Mesendoderm (in vitro differentiated cells): ENCODE results near the gene C10orf105.

ENCODE experiments used
- DNase-seq: peaks from one replicate; pipeline ENCODE4 v3.0.0; 2013
- H2AK5ac ChIP-seq: 2 replicates; pipeline ENCODE4 v1.6.1; 2013; ENCODE audit warnings: low read length, inconsistent platforms
- H2BK120ac ChIP-seq: 2 replicates; pipeline ENCODE4 v1.6.1; 2013; ENCODE audit warnings: low read depth, mild to moderate bottlenecking, low read length, moderate library complexity, mixed read lengths
- H2BK15ac ChIP-seq: replicated peaks from 2 replicates; pipeline ENCODE4 v1.6.1; 2013; ENCODE audit warnings: low read depth, mild to moderate bottlenecking, moderate library complexity
- H2BK5ac ChIP-seq: 2 replicates; pipeline ENCODE4 v1.6.1; 2013; ENCODE audit warnings: low read length, inconsistent platforms
- H3K18ac ChIP-seq: 2 replicates; pipeline ENCODE4 v1.6.1; 2013; ENCODE audit warnings: mild to moderate bottlenecking, low read length, mixed read lengths
- H3K23ac ChIP-seq: one replicate; pipeline ENCODE4 v1.6.1; 2013; ENCODE audit warnings: low read length
- H3K27ac ChIP-seq: 2 replicates; pipeline ENCODE4 v1.5.1; 2013; ENCODE audit warnings: low read depth, mild to moderate bottlenecking, inconsistent platforms, low read length, moderate library complexity
- H3K27me3 ChIP-seq: 2 replicates; pipeline ENCODE4 v1.6.1; 2013; ENCODE audit warnings: low read length, control low read depth, mild to moderate bottlenecking, inconsistent platforms; ENCODE audit not compliant: insufficient read depth, poor library complexity
- H3K36me3 ChIP-seq: 2 replicates; pipeline ENCODE4 v1.6.1; 2013; ENCODE audit warnings: low read length, inconsistent platforms; ENCODE audit not compliant: control insufficient read depth, insufficient read depth
- H3K4ac ChIP-seq: one replicate; pipeline ENCODE4 v1.6.1; 2013; ENCODE audit warnings: low read depth, mild to moderate bottlenecking, low read length, moderate library complexity
- H3K4me1 ChIP-seq: 2 replicates; pipeline ENCODE4 v1.6.1; 2013; ENCODE audit warnings: low read depth, low read length, inconsistent platforms; ENCODE audit not compliant: control insufficient read depth
- H3K4me2 ChIP-seq: 2 replicates; pipeline ENCODE4 v1.6.1; 2013; ENCODE audit warnings: low read length
- H3K4me3 ChIP-seq: 2 replicates; pipeline ENCODE4 v1.5.1; 2013; ENCODE audit warnings: mild to moderate bottlenecking, low read length
- H3K56ac ChIP-seq: one replicate; pipeline ENCODE4 v1.6.1; 2013; ENCODE audit warnings: low read length
- H3K79me1 ChIP-seq: 2 replicates; pipeline ENCODE4 v1.6.1; 2013; ENCODE audit warnings: low read length, inconsistent platforms
- H3K79me2 ChIP-seq: 2 replicates; pipeline ENCODE4 v1.6.1; 2013; ENCODE audit warnings: mild to moderate bottlenecking, low read length; ENCODE audit not compliant: control insufficient read depth, insufficient read depth
- H3K9ac ChIP-seq: 2 replicates; pipeline ENCODE4 v1.6.1; 2013; ENCODE audit warnings: low read length, inconsistent platforms
- H4K5ac ChIP-seq: one replicate; pipeline ENCODE4 v1.6.1; 2013; ENCODE audit warnings: low read length
- H4K8ac ChIP-seq: one replicate; pipeline ENCODE4 v1.6.1; 2013; ENCODE audit warnings: low read depth, mild to moderate bottlenecking, control low read depth, low read length, moderate library complexity
- WGBS: extraction: QIAGEN DNeasy Blood & Tissue Kit; methylation state at CpG from one replicate; pipeline ENCODE4 v1.1.7; 2013; ENCODE audit warnings: low lambda C conversion rate, missing lambda C conversion rate; ENCODE audit not compliant: insufficient coverage; ENCODE audit errors: extremely low coverage; 5-methylcytosine and 5-hydroxymethylcytosine counted together

The C10orf105 gene

GRCh38 chr10:71744897-71745663, 25.5 kb upstream of the C10orf105 start:
- Histone ChIP-seq H4K5ac (no peak overlapping the region), H3K36me3 (no peaks in the 10 kb centered on the region), H3K79me2 (no peaks in the 10 kb centered on the region), H3K79me1 (no peaks in the 10 kb centered on the region), H2BK5ac (no peak overlapping the region), H3K4me2 (no peak overlapping the region), H3K4me3 (no peak overlapping the region), H3K9ac (no peak overlapping the region), H3K4me1 (no peaks in the 10 kb centered on the region), H2BK15ac (no peak overlapping the region), H2BK120ac (no peak overlapping the region), H4K8ac (no peak overlapping the region), H2AK5ac (no peak overlapping the region), H3K56ac (no peak overlapping the region), H3K27me3 (no peaks in the 10 kb centered on the region), H3K18ac (no peak overlapping the region), H3K27ac (no peak overlapping the region), H3K4ac (no peak overlapping the region), H3K23ac (no peak overlapping the region)
- WGBS = no CpG with 5 or more reads among the region's 8 CpGs
- no peak for DNase-seq

GRCh38 chr10:71743866-71744265, 24.3 kb upstream of the C10orf105 start:
- no CpG with 5 or more reads among the region's 1 CpG for WGBS
- Histone ChIP-seq H2BK5ac (no peak overlapping the region), H2AK5ac (no peak overlapping the region), H3K56ac (no peak overlapping the region), H2BK120ac (no peak overlapping the region), H3K9ac (no peak overlapping the region), H2BK15ac (no peak overlapping the region), H3K79me2 (no peaks in the 10 kb centered on the region), H3K79me1 (no peaks in the 10 kb centered on the region), H4K8ac (no peak overlapping the region), H4K5ac (no peak overlapping the region), H3K4ac (no peak overlapping the region), H3K23ac (no peak overlapping the region), H3K4me1 (no peaks in the 10 kb centered on the region), H3K18ac (no peak overlapping the region), H3K4me3 (no peak overlapping the region), H3K27me3 (no peaks in the 10 kb centered on the region), H3K4me2 (no peak overlapping the region), H3K27ac (no peak overlapping the region), H3K36me3 (no peaks in the 10 kb centered on the region)
- no peak for DNase-seq

- H3K27me3 ChIP-seq = no peaks in the 10 kb centered on the region
- no peak overlapping the region for H3K18ac ChIP-seq
- no peak overlapping the region for H3K23ac ChIP-seq
- H3K79me1 ChIP-seq = no peaks in the 10 kb centered on the region
- WGBS = no CpG with 5 or more reads among the region's 4 CpGs
- H2AK5ac ChIP-seq = no peak overlapping the region
- no peaks in the 10 kb centered on the region for H3K79me2 ChIP-seq
- no peaks in the 10 kb centered on the region for H3K4me1 ChIP-seq
- no peaks in the 10 kb centered on the region for H3K36me3 ChIP-seq
- H3K4me2 ChIP-seq = no peak overlapping the region
- H2BK15ac ChIP-seq = no peak overlapping the region
- no peak overlapping the region for H3K9ac ChIP-seq
- H3K4me3 ChIP-seq = no peak overlapping the region
- H3K56ac ChIP-seq = no peak overlapping the region
- no peak overlapping the region for H2BK120ac ChIP-seq
- no peak overlapping the region for H4K8ac ChIP-seq
- H4K5ac ChIP-seq = no peak overlapping the region
- no peak overlapping the region for H2BK5ac ChIP-seq
- no peak overlapping the region for H3K27ac ChIP-seq
- no peak for DNase-seq
- no peak overlapping the region for H3K4ac ChIP-seq
These were observed 23.7 kb upstream of the C10orf105 start for GRCh38 chr10:71743089-71743838.

- Histone ChIP-seq H3K9ac (no peak overlapping the region), H2AK5ac (no peak overlapping the region), H3K56ac (no peak overlapping the region), H2BK5ac (no peak overlapping the region), H3K36me3 (no peaks in the 10 kb centered on the region), H3K27ac (no peak overlapping the region), H3K79me2 (no peaks in the 10 kb centered on the region), H3K4me1 (no peaks in the 10 kb centered on the region), H3K23ac (no peak overlapping the region), H4K8ac (no peak overlapping the region), H4K5ac (no peak overlapping the region), H3K79me1 (no peaks in the 10 kb centered on the region), H3K18ac (no peak overlapping the region), H3K4me2 (no peak overlapping the region), H3K27me3 (no peaks in the 10 kb centered on the region), H2BK120ac (no peak overlapping the region), H3K4me3 (no peak overlapping the region), H2BK15ac (no peak overlapping the region), H3K4ac (no peak overlapping the region)
- no CpG with 5 or more reads among the region's 10 CpGs for WGBS
- no peak for DNase-seq
These were observed 22.9 kb upstream of the C10orf105 start for GRCh38 chr10:71742301-71743088.

GRCh38 chr10:71741671-71742070, 22.1 kb upstream of the C10orf105 start:
- H3K79me2 ChIP-seq = no peaks in the 10 kb centered on the region
- H3K23ac ChIP-seq = no peak overlapping the region
- no peak overlapping the region for H3K56ac ChIP-seq
- no peaks in the 10 kb centered on the region for H3K27me3 ChIP-seq
- H4K5ac ChIP-seq = no peak overlapping the region
- no peak overlapping the region for H3K4me2 ChIP-seq
- no peak overlapping the region for H3K9ac ChIP-seq
- no peak overlapping the region for H3K27ac ChIP-seq
- no peak overlapping the region for H3K4me3 ChIP-seq
- no peaks in the 10 kb centered on the region for H3K79me1 ChIP-seq
- no peak for DNase-seq
- H3K36me3 ChIP-seq = no peaks in the 10 kb centered on the region
- H2BK120ac ChIP-seq = no peak overlapping the region
- H3K18ac ChIP-seq = no peak overlapping the region
- H3K4ac ChIP-seq = no peak overlapping the region
- no peaks in the 10 kb centered on the region for H3K4me1 ChIP-seq
- no peak overlapping the region for H2AK5ac ChIP-seq
- no peak overlapping the region for H4K8ac ChIP-seq
- H2BK5ac ChIP-seq = no peak overlapping the region
- WGBS = no CpG with 5 or more reads among the region's 20 CpGs
- no peak overlapping the region for H2BK15ac ChIP-seq
